GM12865 (cell line): ENCODE data around the gene ZFPL1.
"Not testable (repeated sequence)": the region's sequence is repeated elsewhere in the genome, so short reads cannot be mapped to it uniquely, and the experiment has no call there.

Experiments used
- DNase-seq: peaks from one replicate; pipeline ENCODE4 v3.0.0; 2010; ENCODE audit warnings: low read depth
- H3K4me3 ChIP-seq: 2 replicates; pipeline ENCODE4 v1.5.1; 2011; ENCODE audit warnings: mild to moderate bottlenecking, low read depth, low read length, control low read depth
- CTCF ChIP-seq: IDR thresholded peaks from 2 replicates; pipeline ENCODE4 v1.5.1; 2011; ENCODE audit warnings: low read length, control low read depth, low read depth, inconsistent platforms; ENCODE audit not compliant: insufficient read depth; ENCODE audit errors: missing control alignments

The ZFPL1 gene

GRCh38 chr11:65116370-65117205 lies 32.6 kb downstream of the ZFPL1 start:
- H3K4me3 ChIP-seq = peak overlapping the region; percentile 67
- peak; percentile 74 for DNase-seq
- TF ChIP-seq CTCF = no peak

GRCh38 chr11:65117206-65118096 lies 33.4 kb downstream of the ZFPL1 start, which contains the start of gene ZNHIT2:
Gene ZNHIT2 (minus strand): TSS chr11:65117701. CDS start chr11:65117653, 48 bp downstream.
- peak within 1 kb of the TSS; percentile 67 for H3K4me3 ChIP-seq
- peak; percentile 100 for DNase-seq
- TF ChIP-seq CTCF = peak; percentile 92

- no peak overlapping the region for H3K4me3 ChIP-seq
- TF ChIP-seq CTCF = no peak
- DNase-seq = no peak
Measured at GRCh38 chr11:65118097-65118837, 34.2 kb downstream of the ZFPL1 start.

- not testable (repeated sequence) for DNase-seq, H3K4me3 ChIP-seq
Measured at GRCh38 chr11:65118891-65119669, 35.1 kb downstream of the ZFPL1 start.

GRCh38 chr11:65119670-65119995 lies 35.6 kb downstream of the ZFPL1 start:
- DNase-seq = no peak
- no peak for TF ChIP-seq CTCF
- H3K4me3 ChIP-seq = no peak overlapping the region

- TF ChIP-seq CTCF = no peak
- peak overlapping the region; percentile 82 for H3K4me3 ChIP-seq
- DNase-seq = no peak
Measured at GRCh38 chr11:65120831-65121230, 36.8 kb downstream of the ZFPL1 start.
